HG03342 (cell line): Measurements from ENCODE around the gene FOXQ1.
"Not testable (repeated sequence)": the region's sequence is repeated elsewhere in the genome, so short reads cannot be mapped to it uniquely, and the experiment has no call there.

Experiments
- ATAC-seq: cut with Tn5 transposase; IDR thresholded peaks from one replicate; pipeline ENCODE4 v1.9.1; 2021; ENCODE audit warnings: mild to moderate bottlenecking, moderate library complexity; ENCODE audit not compliant: unreplicated experiment

The FOXQ1 gene

DNA sequence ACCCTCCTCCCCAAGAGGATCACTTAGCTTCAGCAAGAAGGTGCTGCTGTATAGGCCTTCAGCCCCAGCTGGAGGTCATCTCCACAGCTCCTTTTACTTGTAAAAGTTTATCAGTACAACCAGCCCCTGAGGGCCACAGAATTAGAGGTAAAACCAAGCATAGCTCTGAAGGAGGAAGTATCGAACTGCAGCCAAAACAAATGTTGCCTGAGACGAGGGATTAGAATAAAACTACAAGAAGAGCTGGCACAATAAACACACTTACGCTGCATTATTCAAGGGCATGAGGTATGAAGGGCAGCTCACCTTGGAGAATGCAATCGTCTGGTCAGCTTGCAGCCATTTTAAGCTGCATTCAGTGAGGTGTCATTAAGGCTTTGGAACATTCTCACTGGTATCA is 21.1 kb upstream of the FOXQ1 start:
- no peak for ATAC-seq

DNA sequence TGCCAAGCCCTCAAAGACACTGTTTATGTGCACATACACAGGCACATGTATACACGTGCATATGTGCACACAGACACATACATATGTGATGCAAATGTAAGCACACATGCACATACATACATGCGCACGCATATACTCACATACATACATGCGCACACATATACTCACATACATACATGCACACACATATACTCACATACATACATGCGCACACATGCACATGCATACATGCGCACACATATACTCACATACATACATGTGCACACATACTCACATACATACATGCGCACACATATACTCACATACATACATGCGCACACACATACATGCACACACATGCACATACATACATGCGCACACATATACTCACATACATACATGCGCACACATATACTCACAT is 20.5 kb upstream of the FOXQ1 start:
- ATAC-seq: no peak

DNA sequence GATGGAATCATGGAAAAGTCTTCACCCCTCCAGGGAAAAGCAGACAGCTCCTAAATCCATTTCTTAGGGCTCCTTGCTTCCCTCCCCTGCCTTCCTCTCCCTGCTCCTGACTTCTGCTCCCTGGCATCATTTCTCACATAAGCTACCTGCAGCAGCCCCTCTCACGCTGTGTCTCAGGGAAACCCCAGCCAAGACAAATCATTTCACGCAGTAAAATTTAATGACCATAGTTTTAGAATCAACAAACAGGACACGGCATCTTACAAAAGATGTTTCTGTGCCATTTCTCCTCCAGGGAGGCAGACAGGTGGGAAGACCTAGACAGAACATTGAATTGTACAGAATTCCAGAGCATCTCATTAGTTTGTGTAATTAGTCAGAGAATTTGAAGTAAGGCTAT is 16.5 kb upstream of the FOXQ1 start:
- ATAC-seq: no peak

DNA sequence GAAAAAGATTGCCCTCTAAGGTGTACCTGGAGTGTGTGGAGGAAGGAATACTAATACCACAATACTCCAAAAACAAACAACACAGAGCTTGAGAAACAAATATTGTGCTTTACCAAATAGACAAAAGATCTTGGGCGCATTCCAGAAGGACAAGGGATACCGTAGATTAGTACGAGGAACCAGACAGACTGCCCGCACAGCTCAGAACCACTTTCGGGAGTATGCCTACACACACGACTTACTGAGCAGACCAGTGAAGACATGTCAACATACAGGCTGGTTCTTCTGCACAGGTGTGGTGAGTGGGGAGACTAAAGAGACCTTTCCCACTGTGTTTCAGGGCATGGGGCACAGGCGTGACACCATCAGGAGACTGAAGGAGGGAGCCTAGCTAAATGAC is 15.8 kb upstream of the FOXQ1 start:
- ATAC-seq: no peak

DNA sequence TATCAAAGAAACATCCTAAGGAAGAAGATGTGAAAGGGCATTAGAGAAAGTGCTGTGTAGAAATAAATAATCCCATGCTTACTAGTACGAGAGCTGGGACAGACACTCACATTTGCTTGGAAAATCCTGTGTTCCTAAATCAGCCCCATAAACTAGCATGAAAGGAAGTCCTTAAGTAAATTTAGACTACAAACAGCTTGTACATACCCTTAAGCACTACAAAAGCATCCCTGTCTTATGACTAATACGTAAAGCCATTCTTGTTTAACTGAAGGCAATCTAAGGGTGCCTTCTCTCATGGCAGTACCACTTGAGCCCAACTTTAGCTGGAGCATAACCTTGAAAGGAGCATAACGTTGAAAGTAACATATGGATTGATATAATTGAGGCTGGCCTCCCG is 15.4 kb upstream of the FOXQ1 start:
- ATAC-seq: no peak

DNA sequence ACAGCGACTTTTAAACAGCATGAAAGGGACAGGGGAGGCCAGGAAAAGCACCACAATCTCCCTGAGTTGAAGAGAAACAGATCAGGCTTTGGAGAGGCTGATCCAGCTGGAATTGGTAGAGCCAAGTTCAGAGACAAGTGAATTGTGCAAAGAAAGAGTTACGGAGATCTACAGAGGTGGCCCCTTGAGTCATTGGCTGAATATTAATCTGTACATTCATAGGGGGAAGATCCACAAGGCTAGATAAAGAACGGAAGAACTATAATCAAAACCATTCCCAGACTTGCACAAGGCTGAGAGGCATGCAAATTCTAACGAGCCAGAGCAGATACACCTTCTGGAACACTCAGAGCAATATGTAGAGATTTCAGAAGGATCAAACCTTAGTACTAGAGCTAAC is 14.2 kb upstream of the FOXQ1 start:
- ATAC-seq: no peak

DNA sequence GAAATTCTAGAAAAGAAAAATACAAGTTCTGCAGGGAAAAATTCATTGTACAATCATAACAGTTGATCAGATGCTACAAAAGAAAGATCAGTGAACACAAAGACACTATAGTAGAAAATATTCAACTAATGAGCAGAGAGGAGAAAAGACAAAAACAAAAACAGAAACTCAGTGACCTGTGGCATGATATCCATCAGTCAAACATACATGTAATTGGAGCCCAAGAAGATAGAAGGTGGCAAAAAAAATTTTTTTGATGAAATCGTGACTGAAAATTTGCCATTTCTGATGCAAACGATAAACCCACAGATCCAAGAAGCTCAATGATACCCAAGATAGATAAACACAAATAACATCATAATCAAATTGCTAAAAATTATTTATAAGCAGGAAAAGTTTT is 13.1 kb upstream of the FOXQ1 start:
- no peak for ATAC-seq

DNA sequence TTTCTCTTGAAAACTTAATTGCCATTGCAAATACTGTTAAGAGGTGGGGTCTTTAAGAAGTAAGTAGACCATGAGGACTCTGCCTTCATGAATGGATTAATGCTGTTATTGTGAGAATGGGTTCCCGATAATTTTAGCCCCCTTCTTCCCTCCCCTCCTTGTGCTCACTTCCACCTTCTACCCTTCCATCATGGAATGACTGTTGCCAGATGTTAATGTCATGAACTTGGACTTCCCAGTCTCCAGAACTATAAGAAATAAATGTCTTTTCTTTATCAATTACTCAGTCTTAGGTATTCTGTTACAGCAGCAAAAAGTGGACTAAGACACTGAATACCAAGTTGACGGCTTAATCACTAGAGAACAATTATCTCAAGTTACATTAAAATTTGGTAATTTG is 5.8 kb upstream of the FOXQ1 start:
- ATAC-seq: no peak

DNA sequence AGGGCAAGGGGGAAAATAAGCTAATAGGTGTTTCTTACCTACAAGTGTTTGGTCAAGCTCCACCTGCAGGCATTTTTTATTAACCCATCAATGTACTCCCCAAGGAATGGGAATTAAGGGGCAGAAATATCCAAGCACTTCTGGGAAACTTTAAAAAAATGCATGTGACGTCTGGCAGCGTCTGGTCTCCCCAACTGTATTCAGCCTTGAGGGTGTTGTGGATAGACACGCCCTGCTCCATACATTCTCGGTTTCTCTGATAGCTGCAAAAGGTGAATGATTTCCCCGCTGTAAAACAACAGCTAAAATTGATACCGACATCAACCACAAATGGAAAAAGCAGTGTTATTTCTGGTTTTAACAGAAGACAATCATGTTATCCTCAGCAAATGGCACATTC is 2.5 kb upstream of the FOXQ1 start:
- ATAC-seq: no peak

DNA sequence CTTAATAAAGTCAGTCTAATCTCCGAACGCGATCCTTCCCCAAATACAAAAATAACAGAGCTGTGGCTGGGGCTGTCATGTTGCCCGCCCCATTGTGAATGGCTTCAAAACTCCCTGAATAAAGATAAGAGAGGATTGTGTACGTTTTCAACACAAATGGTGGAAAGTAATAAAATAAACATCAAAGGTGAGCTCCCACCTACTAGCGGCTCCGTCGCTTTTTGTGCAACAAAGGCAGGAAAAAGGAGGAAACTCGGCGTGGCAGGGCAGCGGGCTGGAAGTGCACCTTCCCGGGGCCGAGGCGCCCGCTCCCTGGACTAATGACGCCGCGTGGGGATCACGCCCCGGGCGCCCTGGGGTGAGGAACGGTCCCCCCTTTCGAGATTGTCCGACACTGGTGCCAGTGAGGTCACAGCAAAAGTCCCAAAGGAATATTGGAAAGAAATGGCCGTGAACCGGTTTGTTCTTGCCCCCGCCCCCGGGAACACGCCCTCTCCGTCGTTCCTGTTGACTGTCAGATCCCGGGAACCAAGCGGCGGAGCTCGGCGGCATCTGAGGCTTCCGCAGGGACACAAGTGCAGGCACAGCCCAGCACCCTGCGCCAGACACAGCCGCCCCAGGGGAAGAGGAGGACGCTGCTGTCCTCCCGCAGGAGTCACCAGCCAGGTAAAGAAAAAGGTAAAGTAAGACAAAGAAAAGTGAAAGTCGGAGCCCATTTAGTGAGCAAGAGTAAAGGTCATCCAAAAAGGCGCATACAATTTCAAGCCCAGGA is 1.1 kb upstream of the FOXQ1 start:
- no peak for ATAC-seq

DNA sequence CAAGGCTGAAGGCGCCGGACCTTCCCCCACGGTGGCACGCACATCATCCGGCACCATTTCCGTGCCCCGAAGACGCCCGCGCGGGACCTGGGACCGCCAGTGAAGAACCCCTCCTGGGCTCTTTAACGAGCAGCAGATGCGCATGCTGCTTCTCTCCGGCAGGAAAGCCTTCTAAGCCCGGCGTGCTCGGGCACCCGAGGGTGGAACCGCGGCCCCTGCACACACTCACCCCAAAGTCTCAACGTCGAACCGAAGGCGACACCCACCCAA is 240 bp downstream of the FOXQ1 start:
- ATAC-seq: no peak

DNA sequence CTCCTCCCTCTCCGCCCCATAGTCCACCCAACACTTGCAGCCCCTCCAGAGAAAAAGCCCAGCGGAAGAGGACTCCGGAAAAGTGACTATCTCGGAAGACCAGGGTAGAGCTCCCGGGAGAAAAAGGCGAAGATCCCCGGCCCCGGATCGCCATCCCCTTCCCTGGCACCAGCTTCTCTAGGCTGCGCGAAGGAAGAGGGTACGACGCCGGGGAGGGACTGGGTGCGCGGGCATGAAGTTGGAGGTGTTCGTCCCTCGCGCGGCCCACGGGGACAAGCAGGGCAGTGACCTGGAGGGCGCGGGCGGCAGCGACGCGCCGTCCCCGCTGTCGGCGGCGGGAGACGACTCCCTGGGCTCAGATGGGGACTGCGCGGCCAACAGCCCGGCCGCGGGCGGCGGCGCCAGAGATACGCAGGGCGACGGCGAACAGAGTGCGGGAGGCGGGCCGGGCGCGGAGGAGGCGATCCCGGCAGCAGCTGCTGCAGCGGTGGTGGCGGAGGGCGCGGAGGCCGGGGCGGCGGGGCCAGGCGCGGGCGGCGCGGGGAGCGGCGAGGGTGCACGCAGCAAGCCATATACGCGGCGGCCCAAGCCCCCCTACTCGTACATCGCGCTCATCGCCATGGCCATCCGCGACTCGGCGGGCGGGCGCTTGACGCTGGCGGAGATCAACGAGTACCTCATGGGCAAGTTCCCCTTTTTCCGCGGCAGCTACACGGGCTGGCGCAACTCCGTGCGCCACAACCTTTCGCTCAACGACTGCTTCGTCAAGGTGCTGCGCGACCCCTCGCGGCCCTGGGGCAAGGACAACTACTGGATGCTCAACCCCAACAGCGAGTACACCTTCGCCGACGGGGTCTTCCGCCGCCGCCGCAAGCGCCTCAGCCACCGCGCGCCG is 822 bp downstream of the FOXQ1 start:
- ATAC-seq: no peak

DNA sequence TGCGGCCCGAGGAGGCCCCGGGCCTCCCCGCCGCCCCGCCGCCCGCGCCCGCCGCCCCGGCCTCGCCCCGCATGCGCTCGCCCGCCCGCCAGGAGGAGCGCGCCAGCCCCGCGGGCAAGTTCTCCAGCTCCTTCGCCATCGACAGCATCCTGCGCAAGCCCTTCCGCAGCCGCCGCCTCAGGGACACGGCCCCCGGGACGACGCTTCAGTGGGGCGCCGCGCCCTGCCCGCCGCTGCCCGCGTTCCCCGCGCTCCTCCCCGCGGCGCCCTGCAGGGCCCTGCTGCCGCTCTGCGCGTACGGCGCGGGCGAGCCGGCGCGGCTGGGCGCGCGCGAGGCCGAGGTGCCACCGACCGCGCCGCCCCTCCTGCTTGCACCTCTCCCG is 1.5 kb downstream of the FOXQ1 start:
- ATAC-seq: no peak

DNA sequence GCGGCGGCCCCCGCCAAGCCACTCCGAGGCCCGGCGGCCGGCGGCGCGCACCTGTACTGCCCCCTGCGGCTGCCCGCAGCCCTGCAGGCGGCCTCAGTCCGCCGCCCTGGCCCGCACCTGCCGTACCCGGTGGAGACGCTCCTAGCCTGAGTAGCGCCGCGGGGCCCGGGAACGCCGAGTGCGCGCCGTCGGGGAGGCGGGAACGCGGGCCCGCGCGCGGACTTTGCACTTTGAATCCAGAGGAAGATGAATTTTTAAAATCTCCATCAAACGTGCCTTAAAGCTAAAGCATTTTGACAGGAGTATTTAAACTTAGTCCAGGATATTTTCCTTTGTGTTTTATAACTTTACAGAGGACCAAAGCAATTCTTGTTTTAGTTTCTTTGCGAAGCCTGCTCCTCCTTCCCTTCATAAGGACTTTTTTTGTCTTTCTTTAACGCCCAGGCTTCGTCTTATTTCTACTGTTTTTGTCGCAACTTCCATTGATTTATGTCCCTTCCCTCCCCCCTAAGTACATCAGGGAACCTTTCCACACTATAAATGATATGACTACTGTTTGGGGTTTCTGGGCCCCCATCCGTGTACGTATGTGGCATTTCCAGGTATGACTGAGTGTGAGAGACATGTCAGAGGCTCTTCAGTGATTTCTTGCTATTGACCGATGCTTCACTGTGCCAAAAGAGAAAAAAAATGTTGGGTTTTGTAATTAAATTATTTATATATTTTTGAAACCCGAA is 2.0 kb downstream of the FOXQ1 start:
- ATAC-seq: no peak

DNA sequence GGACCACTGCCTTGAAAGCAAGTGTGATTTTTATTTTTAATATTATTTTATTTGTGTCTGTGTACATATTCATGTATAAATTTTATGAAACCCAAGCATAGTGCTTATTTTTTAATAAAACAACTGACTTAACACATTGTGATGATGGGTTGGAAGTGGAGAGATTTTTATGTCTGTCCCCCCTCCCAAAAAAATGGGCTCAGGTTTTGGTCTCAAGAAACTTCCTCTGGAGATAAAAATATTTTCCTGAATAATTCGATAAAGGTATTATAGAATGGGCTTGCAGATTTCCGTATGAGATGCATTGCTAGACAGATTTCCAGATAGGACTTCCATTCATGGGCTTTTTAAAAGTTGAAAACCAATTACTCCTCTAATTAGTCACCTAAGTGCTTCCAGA is 2.7 kb downstream of the FOXQ1 start:
- ATAC-seq: no peak

DNA sequence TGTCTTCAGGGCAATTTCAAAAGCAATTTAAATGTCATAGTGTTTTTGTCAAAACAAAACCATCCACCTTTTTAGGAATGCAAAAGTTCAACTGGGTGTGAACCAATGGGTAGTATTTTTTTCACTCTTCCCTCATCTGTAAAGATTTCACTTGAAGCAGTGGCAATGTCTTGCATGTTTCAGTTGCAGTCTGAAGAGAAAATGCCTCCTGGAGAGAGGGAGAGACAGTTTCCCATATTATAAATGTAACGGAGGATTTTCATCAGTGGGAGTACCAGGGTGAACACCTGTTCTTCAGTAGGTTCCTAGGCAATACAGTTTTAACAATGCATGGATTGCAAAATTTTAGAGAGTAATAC is 3.3 kb downstream of the FOXQ1 start:
- ATAC-seq: no peak

DNA sequence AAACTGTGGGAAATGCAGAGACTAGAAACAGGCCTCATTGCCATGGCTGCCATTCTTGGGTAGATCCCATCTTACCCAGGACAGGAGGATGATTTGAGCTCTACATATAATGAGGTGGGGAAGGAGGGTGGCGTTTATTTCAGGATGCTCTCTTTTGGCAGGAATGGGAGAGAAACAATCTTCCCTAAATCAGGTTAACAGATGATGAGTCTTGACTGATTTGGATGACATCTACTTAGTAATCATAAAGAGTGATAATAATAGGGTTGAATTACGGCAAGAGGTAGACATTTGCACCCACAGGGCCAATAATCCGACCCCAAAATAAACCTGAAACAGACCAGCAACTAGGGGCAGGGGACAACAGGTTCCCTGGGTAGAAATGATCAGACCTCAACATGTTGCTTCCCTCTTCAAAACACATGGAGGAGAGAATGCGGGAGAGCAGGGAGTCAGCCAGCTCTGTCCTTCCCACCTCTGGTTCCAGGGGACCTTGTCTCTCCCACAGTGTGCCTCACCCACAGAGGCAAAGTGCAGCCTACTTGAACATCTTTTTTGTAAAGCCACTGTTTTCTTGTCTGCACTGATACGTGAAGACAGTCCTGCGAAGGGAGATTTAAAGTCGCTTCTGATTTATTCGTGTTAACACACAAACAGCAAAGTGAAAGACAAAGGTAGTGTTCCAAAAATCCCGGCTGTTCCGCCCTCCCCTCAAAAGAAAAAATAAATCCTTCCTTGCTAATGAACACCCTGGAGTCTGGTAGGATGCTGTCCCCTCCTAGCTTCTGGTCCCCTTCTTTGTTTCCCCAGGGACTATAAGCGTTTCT is 3.9 kb downstream of the FOXQ1 start:
- ATAC-seq: no peak

DNA sequence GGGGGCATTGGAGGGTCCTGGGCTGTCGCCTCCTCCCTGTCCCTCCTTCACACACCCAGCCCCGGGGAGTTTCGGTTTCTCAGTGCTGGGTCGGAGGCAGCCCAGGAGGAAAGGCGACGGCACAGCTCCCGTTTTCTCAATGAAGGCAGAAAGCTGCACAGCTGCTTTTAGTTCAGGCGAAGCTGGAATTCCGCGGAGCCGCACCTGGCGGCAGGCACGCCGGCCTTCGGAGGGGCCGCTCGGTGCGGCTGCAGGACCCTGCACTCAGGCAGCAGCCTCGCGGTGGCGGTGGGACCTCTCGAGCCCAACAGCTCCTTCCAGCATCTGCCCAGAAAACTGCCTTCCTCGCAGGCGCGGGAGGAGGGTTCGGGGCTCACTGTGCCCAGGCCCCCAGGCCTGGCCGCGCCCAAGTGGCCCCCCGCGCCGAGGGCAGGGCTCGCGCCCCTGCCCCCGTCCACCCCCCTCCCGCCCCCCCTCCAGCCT is 4.6 kb downstream of the FOXQ1 start:
- ATAC-seq: no peak

DNA sequence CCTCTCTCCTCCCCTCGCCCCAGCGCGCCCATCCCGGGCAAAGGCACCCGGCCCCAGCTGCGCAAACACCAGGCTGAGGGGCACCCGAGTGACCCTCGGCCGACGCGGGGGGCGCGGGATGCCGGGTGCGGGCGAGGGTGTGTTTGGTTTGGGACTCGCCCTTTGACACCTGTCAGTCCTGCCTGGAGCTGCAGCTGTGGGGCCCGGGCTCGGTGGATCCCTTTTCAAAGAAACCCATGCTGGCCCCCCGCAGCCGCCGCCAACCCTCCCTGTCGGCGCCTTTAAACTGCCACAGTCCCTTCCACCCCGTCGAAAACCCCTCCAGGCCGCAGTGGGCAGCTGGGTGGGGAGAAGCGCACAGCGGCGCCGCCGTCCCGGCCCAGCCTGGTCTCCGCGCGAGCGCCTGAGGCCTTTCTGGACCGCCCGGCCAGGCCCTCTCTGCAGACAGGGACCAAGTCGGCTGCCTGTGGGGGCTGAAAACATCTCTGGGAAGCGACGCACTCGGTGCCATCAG is 5.5 kb downstream of the FOXQ1 start:
- ATAC-seq: no peak

DNA sequence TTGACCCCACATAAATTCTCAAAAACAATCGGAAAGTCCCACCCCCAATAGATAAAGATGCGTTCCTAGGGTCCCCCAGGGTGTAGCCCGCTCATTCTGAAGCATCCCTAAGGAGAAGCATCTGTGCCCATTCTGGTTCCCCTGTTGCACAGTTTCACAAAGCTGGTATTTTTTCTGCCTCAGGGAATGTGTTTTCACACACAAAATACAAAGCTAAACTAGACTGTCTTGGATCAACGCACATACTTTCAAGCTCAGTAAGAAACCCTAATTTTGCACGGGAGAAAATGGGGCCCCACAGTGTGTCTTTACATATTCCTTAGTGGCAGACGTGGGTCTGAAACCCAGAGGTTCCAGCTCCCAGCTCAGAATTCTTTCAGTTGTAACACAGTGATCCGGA is 6.1 kb downstream of the FOXQ1 start:
- ATAC-seq: no peak

DNA sequence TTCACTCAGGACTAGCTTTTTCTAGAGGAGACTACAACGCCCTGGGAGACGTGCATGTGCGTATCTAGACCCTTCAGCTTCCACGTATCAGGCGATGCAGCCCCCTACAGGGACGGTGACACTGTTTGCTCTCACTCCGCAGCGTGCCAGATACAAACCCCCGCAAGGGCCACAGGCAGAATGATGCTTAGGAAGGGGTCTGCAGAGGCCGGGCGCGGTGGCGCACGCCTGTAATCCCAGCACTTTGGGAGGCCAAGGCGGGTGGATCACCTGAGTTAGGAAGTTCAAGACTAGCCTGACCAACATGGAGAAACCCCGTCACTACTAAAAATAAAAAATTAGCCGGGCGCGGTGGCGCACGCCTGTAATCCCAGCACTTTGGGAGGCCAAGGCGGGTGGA is 6.7 kb downstream of the FOXQ1 start:
- not testable (repeated sequence) for ATAC-seq
